OCI-LY3 (cell line): ENCODE data around the gene TNF.

ENCODE experiments used
- H2AFZ ChIP-seq: fragments of 200-600, 300-600 bp; shearing (Covaris generic); 2 replicates; pipeline ENCODE4 v1.6.0; 2014; ENCODE audit warnings: antibody characterized with exemption, low read depth, low read length
- H3K27ac ChIP-seq: fragments of 200-600, 300-600 bp; sonication (generic); 2 replicates; pipeline ENCODE4 v1.5.1; 2014; ENCODE audit warnings: mild to moderate bottlenecking, low read length, moderate library complexity, mixed read lengths
- H3K27me3 ChIP-seq: fragments of 200-600, 300-600 bp; sonication (generic); 2 replicates; pipeline ENCODE4 v1.6.1; 2014; ENCODE audit warnings: low read depth, low read length, mixed read lengths
- H3K36me3 ChIP-seq: fragments of 200-600, 300-600 bp; sonication (generic); replicated peaks from 2 replicates; pipeline ENCODE3; 2014; ENCODE audit warnings: low read depth, low read length, mixed read lengths
- H3K4me1 ChIP-seq: fragments of 300-600, 200-600 bp; sonication (generic); 2 replicates; pipeline ENCODE4 v1.6.1; 2014; ENCODE audit warnings: low read length, mixed read lengths
- H3K4me2 ChIP-seq: fragments of 200-600, 300-600 bp; sonication (generic); 2 replicates; pipeline ENCODE4 v1.6.1; 2014; ENCODE audit warnings: low read length, mixed read lengths
- H3K4me3 ChIP-seq: fragments of 300-600, 200-600 bp; sonication (generic); 2 replicates; pipeline ENCODE4 v1.5.1; 2014; ENCODE audit warnings: antibody characterized with exemption, mild to moderate bottlenecking, low read length, moderate library complexity
- H3K79me2 ChIP-seq: fragments of 300-600, 200-600 bp; shearing (Covaris generic); 2 replicates; pipeline ENCODE4 v1.6.1; 2014; ENCODE audit warnings: mild to moderate bottlenecking, low read length, mixed read lengths
- H3K9ac ChIP-seq: fragments of 300-600, 200-600 bp; shearing (Covaris generic); 2 replicates; pipeline ENCODE4 v1.6.0; 2014; ENCODE audit warnings: mild to moderate bottlenecking, low read length, moderate library complexity
- H3K9me3 ChIP-seq: fragments of 200-600, 300-600 bp; shearing (Covaris generic); 2 replicates; pipeline ENCODE4 v1.6.1; 2014; ENCODE audit warnings: low read length, mixed read lengths; ENCODE audit not compliant: insufficient read depth
- H4K20me1 ChIP-seq: fragments of 200-600, 300-600 bp; sonication (generic); 2 replicates; pipeline ENCODE4 v1.6.1; 2016; ENCODE audit warnings: low read length, mixed read lengths; ENCODE audit not compliant: insufficient read depth
- EZH2phosphoT487 ChIP-seq: fragments of 200-600 bp; shearing (Covaris generic); IDR thresholded peaks from 2 replicates; pipeline ENCODE4 v1.6.1; 2018; ENCODE audit warnings: antibody characterized with exemption, mixed run types, low read depth
- TF ChIP-seq, protein P1 (sequence below): fragments of 200-600, 300-600 bp; sonication (generic); IDR thresholded peaks from 2 replicates; pipeline ENCODE4 v1.5.1; 2014; ENCODE audit warnings: antibody characterized with exemption, low read length, low read depth

Gene TNF

DNA sequence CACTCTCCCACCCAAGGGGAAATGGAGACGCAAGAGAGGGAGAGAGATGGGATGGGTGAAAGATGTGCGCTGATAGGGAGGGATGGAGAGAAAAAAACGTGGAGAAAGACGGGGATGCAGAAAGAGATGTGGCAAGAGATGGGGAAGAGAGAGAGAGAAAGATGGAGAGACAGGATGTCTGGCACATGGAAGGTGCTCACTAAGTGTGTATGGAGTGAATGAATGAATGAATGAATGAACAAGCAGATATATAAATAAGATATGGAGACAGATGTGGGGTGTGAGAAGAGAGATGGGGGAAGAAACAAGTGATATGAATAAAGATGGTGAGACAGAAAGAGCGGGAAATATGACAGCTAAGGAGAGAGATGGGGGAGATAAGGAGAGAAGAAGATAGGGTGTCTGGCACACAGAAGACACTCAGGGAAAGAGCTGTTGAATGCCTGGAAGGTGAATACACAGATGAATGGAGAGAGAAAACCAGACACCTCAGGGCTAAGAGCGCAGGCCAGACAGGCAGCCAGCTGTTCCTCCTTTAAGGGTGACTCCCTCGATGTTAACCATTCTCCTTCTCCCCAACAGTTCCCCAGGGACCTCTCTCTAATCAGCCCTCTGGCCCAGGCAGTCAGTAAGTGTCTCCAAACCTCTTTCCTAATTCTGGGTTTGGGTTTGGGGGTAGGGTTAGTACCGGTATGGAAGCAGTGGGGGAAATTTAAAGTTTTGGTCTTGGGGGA is 754 bp downstream of the TNF start:
- Histone ChIP-seq H3K4me2 (peak overlapping the region; percentile 100), H3K36me3 (peaks cover 52% of the 10 kb centered on the region), H3K79me2 (peaks cover 99% of the 10 kb centered on the region), H3K9ac (peak overlapping the region; percentile 92), H2AFZ (no peak overlapping the region), H3K27me3 (no peaks in the 10 kb centered on the region), H3K27ac (peak overlapping the region; percentile 100), H3K4me1 (peaks cover 53% of the 10 kb centered on the region), H4K20me1 (peaks cover 26% of the 10 kb centered on the region), H3K9me3 (no peaks in the 10 kb centered on the region), H3K4me3 (peak overlapping the region; percentile 98)
- TF ChIP-seq, protein P1, sequence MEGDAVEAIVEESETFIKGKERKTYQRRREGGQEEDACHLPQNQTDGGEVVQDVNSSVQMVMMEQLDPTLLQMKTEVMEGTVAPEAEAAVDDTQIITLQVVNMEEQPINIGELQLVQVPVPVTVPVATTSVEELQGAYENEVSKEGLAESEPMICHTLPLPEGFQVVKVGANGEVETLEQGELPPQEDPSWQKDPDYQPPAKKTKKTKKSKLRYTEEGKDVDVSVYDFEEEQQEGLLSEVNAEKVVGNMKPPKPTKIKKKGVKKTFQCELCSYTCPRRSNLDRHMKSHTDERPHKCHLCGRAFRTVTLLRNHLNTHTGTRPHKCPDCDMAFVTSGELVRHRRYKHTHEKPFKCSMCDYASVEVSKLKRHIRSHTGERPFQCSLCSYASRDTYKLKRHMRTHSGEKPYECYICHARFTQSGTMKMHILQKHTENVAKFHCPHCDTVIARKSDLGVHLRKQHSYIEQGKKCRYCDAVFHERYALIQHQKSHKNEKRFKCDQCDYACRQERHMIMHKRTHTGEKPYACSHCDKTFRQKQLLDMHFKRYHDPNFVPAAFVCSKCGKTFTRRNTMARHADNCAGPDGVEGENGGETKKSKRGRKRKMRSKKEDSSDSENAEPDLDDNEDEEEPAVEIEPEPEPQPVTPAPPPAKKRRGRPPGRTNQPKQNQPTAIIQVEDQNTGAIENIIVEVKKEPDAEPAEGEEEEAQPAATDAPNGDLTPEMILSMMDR, result no peak
- TF ChIP-seq EZH2phosphoT487, result no peak

DNA sequence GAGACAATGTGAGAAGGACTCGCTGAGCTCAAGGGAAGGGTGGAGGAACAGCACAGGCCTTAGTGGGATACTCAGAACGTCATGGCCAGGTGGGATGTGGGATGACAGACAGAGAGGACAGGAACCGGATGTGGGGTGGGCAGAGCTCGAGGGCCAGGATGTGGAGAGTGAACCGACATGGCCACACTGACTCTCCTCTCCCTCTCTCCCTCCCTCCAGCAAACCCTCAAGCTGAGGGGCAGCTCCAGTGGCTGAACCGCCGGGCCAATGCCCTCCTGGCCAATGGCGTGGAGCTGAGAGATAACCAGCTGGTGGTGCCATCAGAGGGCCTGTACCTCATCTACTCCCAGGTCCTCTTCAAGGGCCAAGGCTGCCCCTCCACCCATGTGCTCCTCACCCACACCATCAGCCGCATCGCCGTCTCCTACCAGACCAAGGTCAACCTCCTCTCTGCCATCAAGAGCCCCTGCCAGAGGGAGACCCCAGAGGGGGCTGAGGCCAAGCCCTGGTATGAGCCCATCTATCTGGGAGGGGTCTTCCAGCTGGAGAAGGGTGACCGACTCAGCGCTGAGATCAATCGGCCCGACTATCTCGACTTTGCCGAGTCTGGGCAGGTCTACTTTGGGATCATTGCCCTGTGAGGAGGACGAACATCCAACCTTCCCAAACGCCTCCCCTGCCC is 1.7 kb downstream of the TNF start:
- Histone ChIP-seq H3K79me2 (peaks cover 99% of the 10 kb centered on the region), H3K4me1 (peaks cover 47% of the 10 kb centered on the region), H3K4me3 (peak overlapping the region; percentile 98)

GRCh38 chr6:31577579-31577966 is 2.2 kb downstream of the TNF start:
- Histone ChIP-seq H3K4me3 (peak overlapping the region; percentile 98), H3K4me1 (peaks cover 52% of the 10 kb centered on the region), H3K27ac (peak overlapping the region; percentile 100), H4K20me1 (peaks cover 26% of the 10 kb centered on the region), H2AFZ (no peak overlapping the region), H3K27me3 (no peaks in the 10 kb centered on the region), H3K9ac (peak overlapping the region; percentile 92), H3K4me2 (peak overlapping the region; percentile 100), H3K79me2 (peaks cover 99% of the 10 kb centered on the region), H3K9me3 (no peaks in the 10 kb centered on the region), H3K36me3 (peaks cover 59% of the 10 kb centered on the region)
- TF ChIP-seq EZH2phosphoT487, result no peak
- TF ChIP-seq, protein P1, result no peak

More for the DNA sequence above, 1.7 kb downstream of the TNF start:
- H4K20me1 ChIP-seq, result peaks cover 26% of the 10 kb centered on the region
- H3K9ac ChIP-seq, result peak overlapping the region; percentile 92
- H3K27me3 ChIP-seq, result no peaks in the 10 kb centered on the region
- H3K27ac ChIP-seq, result peak overlapping the region; percentile 100
- TF ChIP-seq, protein P1, result no peak
- TF ChIP-seq EZH2phosphoT487, result no peak
- no peak overlapping the region for H2AFZ ChIP-seq
- H3K4me2 ChIP-seq, result peak overlapping the region; percentile 100
- peaks cover 61% of the 10 kb centered on the region for H3K36me3 ChIP-seq
- H3K9me3 ChIP-seq, result no peaks in the 10 kb centered on the region
